Left ventricle myocardium inferior (tissue), 1 donor: ENCODE measurements around the gene MFRP. TPM values are rescaled to one million over a fixed set of nuclear protein-coding genes. Genes with fewer than 3 reads are reported as not detected.

Experiments
- DNase-seq: peaks from one replicate; pipeline ENCODE4 v3.0.0-alpha.2; 2020
- H3K27ac ChIP-seq: fragments of 200-600 bp; replicated peaks from 2 replicates; pipeline ENCODE4 v1.8.0; 2021
- H3K27me3 ChIP-seq: fragments of 200-600 bp; 2 replicates; pipeline ENCODE4 v1.8.0; 2021; ENCODE audit warnings: low read depth
- H3K36me3 ChIP-seq: fragments of 200-600 bp; 2 replicates; pipeline ENCODE4 v1.8.0; 2021
- H3K4me1 ChIP-seq: fragments of 200-600 bp; 2 replicates; pipeline ENCODE4 v1.8.0; 2021
- H3K4me3 ChIP-seq: fragments of 200-600 bp; 2 replicates; pipeline ENCODE4 v1.8.0; 2021; ENCODE audit warnings: mild to moderate bottlenecking, moderate library complexity
- H3K9me3 ChIP-seq: fragments of 200-600 bp; replicated peaks from 2 replicates; pipeline ENCODE4 v1.8.0; 2021
- CTCF ChIP-seq: fragments of 200-600 bp; IDR thresholded peaks from 2 replicates; pipeline ENCODE4 v1.8.0; 2021; ENCODE audit warnings: antibody characterized with exemption, mild to moderate bottlenecking, borderline replicate concordance
- intact Hi-C: fragments of 100-400 bp; cut with micrococcal nuclease; formaldehyde crosslinking; loops from one replicate; pipeline ENCODE4 v1.11.0; 2022
- total RNA-seq: library from RNA; stranded (reverse); fragmentation: NEBNext Ultra II Directional; extraction: Animal tissue kit (Norgen Biotek cat#: 25700); gene quantifications from one replicate; pipeline ENCODE4 v1.2.1, GENCODE V29; 2021
- donor health status: DM: no; HTN: yes; CAD: no; lungs with severe emphysema.

The MFRP gene
- total RNA-seq, 1 donor from 2014 or later: not detected

- TF ChIP-seq CTCF: no peak
- H3K4me1 ChIP-seq: peaks cover 87% of the 10 kb centered on the region
- H3K9me3 ChIP-seq: no peaks in the 10 kb centered on the region
- H3K36me3 ChIP-seq: peaks cover 15% of the 10 kb centered on the region
- peak overlapping the region; percentile 92 for H3K27ac ChIP-seq
- H3K4me3 ChIP-seq: peak overlapping the region; percentile 79
- DNase-seq: no peak
- intact Hi-C loops: no loop called here
- H3K27me3 ChIP-seq: no peaks in the 10 kb centered on the region
Measured at GRCh38 chr11:119318240-119319135, 28.0 kb downstream of the MFRP start.

- Histone ChIP-seq H3K4me1 (peaks cover 80% of the 10 kb centered on the region), H3K27me3 (no peaks in the 10 kb centered on the region), H3K4me3 (peak overlapping the region; percentile 79), H3K27ac (peak overlapping the region; percentile 92), H3K9me3 (no peaks in the 10 kb centered on the region), H3K36me3 (peaks cover 22% of the 10 kb centered on the region)
- intact Hi-C loops: no loop called here
- no peak for TF ChIP-seq CTCF
- no peak for DNase-seq
Measured at GRCh38 chr11:119317592-119318239, 28.8 kb downstream of the MFRP start.

GRCh38 chr11:119316729-119317591, 29.5 kb downstream of the MFRP start, which contains the start of gene MCAM:
Gene MCAM (minus strand): TSS chr11:119317130. CDS start chr11:119317101, 29 bp downstream.
- intact Hi-C loops: no loop called here

GRCh38 chr11:119316016-119316728, 30.3 kb downstream of the MFRP start:
- peaks cover 65% of the 10 kb centered on the region for H3K4me1 ChIP-seq
- peak; percentile 64 for DNase-seq

More at GRCh38 chr11:119316729-119317591, 29.5 kb downstream of the MFRP start, which contains the start of gene MCAM:
- peak within 1 kb of the TSS; percentile 92 for H3K27ac ChIP-seq
- H3K9me3 ChIP-seq: no peaks in the 10 kb centered on the region
- H3K4me3 ChIP-seq: peak within 1 kb of the TSS; percentile 79
- peak; percentile 50 for DNase-seq
- peaks cover 72% of the 10 kb centered on the region for H3K4me1 ChIP-seq
- no peaks in the 10 kb centered on the region for H3K27me3 ChIP-seq
- TF ChIP-seq CTCF: no peak
- H3K36me3 ChIP-seq: peaks cover 30% of the 10 kb centered on the region

More at GRCh38 chr11:119316016-119316728, 30.3 kb downstream of the MFRP start:
- intact Hi-C loops: no loop called here
- H3K36me3 ChIP-seq: peaks cover 38% of the 10 kb centered on the region
- no peaks in the 10 kb centered on the region for H3K27me3 ChIP-seq
- H3K27ac ChIP-seq: peak overlapping the region; percentile 92
- no peaks in the 10 kb centered on the region for H3K9me3 ChIP-seq
- H3K4me3 ChIP-seq: peak overlapping the region; percentile 79
- no peak for TF ChIP-seq CTCF
